HG03521 (cell line): ENCODE data around the gene EBI3.
"Not testable (repeated sequence)": the region's sequence is repeated elsewhere in the genome, so short reads cannot be mapped to it uniquely, and the experiment has no call there.

Experiments
- ATAC-seq: cut with Tn5 transposase; IDR thresholded peaks from one replicate; pipeline ENCODE4 v1.9.1; 2021; ENCODE audit warnings: mild to moderate bottlenecking, moderate library complexity; ENCODE audit not compliant: unreplicated experiment

EBI3 gene

GRCh38 chr19:4199699-4200293 lies 29.5 kb upstream of the EBI3 start:
- no peak for ATAC-seq

DNA sequence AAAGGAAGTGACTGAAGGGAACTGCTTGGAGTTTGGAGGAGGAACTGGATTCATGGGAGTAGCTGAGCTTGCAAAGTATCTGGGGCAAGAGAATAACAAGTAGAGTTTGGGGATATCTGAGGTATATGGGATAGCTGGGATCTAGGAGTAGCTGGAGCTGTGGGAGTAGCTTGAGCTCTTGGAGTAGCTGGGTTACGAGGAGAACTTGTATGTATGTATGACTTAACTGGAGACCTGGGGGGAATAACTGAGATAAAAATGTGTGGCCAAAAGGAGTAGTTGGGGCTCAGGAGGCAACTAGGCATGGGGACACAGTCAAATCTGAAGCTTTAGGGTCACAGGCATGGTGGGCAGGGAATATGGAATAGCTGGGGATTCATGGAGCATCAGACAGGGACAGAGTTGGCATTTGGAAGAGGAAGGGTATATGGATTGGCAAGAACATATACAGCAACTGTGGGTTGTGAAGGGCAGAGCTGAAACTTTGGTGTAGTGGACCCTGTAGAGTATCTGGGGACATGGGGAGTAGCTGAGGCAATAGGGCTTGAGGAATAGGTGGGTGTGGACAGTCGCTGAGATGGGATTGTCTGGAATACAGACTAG lies 28.3 kb upstream of the EBI3 start:
- ATAC-seq, result no peak

DNA sequence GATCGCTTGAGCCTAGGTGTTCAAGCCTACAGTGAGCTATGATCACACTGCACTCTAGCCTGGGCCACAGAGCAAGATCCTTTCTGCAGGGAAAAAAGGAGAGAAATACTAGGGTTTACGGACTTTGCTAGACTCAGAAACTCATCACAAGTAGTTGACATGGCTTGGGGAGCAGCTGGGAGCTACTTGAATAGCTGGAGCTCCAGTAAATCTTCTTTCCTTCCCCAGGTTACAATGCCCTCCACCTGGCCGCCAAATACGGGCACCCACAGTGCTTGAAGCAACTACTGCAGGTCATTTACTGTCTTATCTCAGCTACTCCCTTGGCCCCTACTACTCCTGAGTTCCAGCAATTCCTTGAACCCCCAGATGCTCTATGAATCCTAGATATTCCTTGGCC lies 27.5 kb upstream of the EBI3 start:
- ATAC-seq, result no peak

DNA sequence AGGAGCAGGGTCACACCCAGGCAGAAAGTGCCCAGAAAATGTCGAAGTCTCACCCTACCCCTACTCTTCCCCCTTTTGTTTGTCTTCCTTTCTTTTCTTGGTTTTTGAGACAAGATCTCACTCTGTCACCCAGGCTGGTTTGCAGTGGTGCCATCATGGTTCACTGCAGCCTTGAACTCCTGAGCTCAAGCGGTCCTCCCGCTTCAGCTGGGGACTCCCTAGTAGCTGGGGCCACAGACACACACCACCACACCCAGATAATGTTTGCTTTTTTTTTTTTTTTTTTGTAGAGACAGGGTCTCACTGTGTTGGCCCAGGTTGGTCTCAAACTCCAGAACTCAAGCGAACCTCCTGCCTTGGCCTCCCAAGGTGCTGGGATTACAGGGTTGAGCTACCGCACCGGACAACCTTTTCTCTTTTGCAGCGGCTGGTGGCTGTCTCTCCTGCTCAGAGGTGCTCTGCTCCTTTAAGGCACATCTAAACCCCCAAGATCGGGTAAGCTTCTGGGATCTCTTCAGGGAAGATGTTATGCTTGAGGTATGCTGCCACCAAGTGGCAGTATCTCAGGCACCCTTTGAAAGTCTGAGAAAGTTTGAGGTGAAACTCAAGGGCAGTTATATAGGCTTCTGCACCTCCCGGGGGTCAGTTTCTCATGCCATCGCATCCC lies 22.4 kb upstream of the EBI3 start:
- ATAC-seq, result no peak

GRCh38 chr19:4208385-4209094 lies 20.8 kb upstream of the EBI3 start:
- no peak for ATAC-seq

GRCh38 chr19:4210166-4210731 lies 19.1 kb upstream of the EBI3 start:
- no peak for ATAC-seq

- no peak for ATAC-seq
These were observed 16.2 kb upstream of the EBI3 start for GRCh38 chr19:4213116-4213515.

GRCh38 chr19:4215807-4216206 lies 13.5 kb upstream of the EBI3 start:
- no peak for ATAC-seq

- no peak for ATAC-seq
These were observed 12.5 kb upstream of the EBI3 start for GRCh38 chr19:4216846-4217245.

DNA sequence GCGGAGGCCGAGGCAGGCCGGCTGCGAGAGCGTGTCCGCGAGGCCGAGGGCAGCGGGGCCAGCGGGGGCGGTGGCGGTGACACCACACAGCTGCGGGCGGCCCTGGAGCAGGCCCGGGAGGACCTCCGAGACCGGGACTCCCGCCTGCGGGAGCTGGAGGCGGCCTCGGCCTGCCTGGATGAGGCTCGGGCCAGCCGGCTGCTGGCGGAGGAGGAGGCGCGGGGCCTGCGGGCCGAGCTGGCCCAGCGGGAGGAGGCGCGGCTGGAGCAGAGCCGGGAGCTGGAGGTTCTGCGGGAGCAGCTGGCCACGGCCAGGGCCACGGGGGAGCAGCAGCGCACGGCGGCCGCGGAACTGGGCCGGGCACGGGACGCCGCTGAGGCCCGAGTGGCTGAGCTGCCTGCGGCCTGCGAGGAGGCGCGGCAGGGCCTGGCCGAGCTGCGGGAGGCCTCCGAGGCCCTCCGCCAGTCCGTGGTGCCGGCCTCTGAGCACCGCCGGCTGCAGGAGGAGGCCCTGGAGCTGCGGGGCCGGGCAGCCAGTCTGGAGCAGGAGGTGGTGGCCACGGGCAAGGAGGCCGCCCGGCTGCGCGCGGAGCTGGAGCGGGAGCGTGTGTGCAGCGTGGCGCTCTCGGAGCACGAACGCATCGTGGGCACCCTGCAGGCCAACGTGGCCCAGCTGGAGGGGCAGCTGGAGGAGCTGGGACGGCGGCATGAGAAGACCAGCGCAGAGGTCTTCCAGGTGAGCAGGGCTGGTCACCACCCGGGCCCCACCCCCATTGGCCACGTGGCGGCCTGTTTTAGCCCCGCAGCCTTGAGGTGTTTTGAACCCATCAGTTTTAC lies 11.7 kb upstream of the EBI3 start:
- ATAC-seq, result no peak

DNA sequence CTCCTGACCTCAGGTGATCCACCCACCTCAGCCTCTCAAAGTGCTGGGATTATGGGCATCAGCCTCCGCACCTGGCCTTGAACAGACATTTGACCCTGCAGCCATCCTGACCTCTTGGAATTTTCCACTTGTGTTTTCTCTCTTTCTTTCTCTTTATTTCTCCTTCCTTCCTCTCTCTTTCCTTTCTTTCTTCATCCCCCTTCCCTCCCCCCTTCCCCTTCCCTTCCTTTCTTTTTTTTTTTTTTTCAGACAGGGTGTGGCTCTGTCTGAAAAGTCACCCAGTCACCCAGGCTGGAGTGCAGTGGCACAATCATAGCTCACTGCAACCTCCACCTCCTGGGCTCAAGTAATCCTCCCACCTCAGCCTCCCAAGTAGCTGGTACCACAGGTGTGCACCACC lies 10.8 kb upstream of the EBI3 start:
- ATAC-seq, result not testable (repeated sequence)

DNA sequence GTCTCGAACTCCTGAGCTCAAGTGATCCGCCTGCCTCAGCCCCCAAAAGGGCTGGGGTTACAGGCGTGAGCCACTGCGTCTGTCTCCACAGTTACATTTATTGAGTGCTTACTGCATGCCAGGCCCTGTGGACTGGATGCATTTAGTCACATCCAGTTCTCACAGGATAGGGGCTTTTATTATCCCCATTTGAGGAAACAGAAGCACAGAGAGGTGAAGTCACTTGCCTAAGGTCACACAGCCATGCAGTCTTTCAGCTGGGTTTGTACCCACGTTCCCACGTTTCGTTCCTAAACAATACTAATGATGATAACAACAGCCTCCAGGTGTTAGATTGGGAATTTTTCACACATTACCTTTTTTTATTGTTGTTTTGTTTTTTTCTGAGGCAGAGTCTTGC lies 9.1 kb upstream of the EBI3 start:
- no peak for ATAC-seq

DNA sequence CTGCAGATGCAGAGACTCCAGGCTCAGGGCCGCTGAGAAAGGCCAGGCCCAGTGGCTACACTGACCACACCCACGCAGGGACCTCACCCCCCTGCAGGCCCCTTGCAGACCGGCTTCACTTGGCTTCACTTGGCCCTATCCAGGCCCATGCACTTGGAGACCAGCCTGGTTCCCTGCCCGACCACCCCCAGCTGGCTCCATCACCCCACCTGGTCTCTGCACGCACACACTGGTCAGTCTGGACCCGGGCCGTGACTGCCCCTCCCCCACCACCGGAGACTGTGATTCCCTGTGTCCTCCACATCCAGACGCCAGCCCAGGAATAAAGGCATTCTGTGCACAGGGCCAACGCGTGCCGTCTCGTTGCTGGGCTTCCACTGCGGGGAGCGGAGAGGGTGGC lies 4.9 kb upstream of the EBI3 start:
- ATAC-seq, result no peak

DNA sequence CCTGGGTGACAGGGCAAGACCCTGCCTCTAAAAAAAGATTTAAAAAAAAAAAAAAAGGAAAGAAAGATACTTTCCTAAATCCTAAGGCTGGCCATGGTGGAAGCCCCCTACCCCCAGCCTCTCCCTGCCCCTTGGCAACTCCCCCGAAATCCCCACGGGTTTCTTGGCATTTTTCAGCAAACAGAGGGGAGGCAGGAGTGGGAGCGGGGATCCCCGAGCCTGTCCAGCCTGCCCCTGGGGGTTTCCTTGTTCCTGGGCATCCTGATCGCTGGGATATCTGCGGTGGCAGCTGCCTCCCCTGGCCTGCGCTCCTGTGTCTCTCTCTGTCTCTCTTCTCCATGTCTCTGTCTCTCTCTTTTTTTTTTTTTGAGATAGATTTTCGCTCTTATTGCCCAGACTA lies 3.4 kb upstream of the EBI3 start:
- ATAC-seq, result no peak

- ATAC-seq, result no peak
These were observed 1.6 kb upstream of the EBI3 start for GRCh38 chr19:4227771-4228170.

DNA sequence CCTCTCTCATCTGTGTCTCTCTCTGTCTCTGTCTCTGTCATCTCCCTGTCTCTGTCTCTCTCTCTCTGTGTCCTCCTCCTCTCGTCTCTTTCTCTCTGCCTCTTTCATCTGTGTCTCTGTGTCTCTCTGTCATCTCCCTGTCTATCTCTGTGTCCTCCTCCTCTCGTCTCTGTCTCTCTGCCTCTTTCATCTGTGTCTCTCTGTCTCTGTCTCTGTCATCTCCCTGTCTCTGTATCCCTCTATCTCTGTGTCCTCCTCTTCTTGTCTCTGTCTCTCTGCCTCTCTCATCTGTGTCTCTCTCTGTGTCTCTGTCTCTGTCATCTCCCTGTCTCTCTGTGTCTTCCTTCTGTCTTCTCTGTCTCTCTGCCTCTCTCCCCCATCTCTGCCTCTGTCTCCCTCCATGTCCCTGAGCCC lies 551 bp upstream of the EBI3 start:
- ATAC-seq, result no peak

- not testable (repeated sequence) for ATAC-seq
These were observed 914 bp downstream of the EBI3 start for GRCh38 chr19:4230237-4230636.

DNA sequence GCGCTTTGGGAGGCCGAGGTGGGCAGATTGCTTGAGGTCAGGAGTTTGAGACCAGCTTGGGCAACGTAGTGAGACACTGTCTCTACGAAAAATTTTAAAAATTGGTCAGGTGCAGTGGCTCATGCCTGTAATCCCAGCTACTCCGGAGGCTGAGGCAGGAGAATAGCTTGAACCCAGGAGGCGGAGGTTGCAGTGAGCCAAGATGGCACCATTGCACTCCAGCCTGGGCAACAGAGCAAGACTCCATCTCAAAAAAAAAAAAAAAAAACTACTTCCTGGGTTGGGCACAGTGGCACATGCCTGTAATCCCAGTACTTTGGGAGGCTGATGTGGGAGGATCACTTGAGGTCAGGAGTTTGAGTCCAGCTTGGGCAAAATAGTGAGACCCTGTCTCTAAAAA lies 2.2 kb downstream of the EBI3 start:
- ATAC-seq, result not testable (repeated sequence)

DNA sequence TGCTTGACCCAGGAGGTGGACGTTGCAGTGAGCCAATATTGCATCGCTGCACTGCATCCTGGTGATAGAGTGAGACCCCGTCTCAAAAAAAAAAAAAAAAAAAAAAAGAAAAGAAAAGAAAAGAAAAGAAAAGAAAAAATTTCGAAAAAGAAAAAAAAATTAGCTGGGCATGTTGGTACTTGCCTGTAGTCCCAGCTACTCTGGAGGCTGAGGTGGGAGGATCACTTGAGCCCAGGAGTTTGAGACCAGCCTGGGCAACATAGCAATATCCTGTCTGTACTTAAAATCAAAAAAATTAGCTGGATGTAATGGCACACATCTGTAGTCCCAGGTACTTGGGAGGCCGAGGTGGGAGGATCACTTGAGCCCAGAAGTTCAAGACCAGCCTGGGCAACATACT lies 2.8 kb downstream of the EBI3 start:
- ATAC-seq, result not testable (repeated sequence)

- no peak for ATAC-seq
These were observed 3.4 kb downstream of the EBI3 start for GRCh38 chr19:4232614-4233281.
